CD4-positive, alpha-beta T cell treated with Interleukin-12 subunit alpha and Interleukin-12 subunit beta, for 1 hour (primary cell): ENCODE results near the gene CHAF1A.

Source experiments
- DNase-seq: peaks from one replicate; pipeline ENCODE4 v3.0.0-alpha.2; 2020

CHAF1A gene

DNA sequence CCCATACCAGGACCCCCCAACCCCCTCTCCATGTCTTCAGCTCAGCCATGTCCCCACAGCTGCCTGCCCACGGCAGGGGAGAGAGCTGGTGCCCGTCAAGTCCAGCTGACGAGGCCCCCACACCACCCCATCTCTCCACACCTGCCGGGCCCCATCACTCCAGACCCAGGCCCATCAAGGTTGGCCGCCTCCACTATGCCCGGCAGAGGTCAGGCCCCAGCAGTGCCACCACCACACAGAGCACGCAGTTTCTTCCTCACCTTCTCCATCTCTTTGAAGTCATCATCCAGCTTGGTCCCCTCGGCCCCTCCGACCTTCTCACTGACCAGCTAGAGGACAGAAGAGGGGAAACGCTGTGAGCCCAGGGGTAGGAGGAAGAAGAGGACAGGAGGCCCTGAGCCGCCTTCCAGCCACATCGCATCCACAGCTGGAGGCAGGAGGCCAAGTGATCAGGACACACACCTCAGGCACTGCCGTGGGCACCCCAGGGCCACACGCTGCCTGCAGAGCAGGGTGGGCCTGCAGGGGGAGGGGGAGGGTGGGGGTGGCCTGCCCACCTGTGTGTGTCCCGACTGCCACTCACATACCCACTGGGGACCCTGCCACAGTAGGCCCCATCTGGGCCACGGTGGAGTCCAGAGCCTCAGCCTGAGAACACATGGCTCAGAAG is 35.6 kb upstream of the CHAF1A start:
- DNase-seq = no peak

DNA sequence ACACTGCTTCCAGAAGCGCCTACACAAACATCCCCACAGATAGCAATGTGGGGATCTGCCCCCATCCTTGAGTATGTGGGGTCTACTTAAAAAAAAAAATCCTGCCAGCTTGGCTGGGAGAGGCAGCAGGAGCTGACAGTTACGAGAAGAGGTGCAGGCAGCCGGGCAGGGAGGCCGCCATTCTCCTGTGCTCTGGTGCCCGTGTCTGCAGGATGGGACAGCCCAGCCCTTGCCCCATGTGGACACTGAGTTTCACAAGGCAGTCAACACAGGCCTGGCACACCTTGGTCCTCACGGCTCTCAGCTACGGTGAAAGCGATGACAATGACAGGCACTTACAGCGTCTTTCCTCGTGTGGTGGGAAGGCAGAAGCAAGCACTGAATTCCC is 35.1 kb upstream of the CHAF1A start:
- no peak for DNase-seq

DNA sequence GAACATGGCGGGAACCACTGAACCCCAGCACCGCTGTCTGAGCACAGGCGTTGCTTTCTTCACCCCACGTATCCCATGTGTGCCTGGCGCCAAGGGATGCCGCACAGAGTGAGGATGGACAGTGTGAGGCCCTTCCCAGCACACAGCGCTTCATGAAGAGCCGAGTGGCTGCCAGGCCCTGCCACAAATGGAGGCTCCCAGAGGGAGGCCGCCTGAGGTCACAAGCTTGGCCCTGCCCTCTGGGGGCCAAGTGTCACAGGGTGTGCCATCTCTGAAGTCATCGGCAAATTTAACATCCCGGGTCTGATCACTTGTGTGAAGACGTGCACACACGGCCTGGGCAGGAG is 34.7 kb upstream of the CHAF1A start:
- no peak for DNase-seq

GRCh38 chr19:4368128-4368820 is 34.2 kb upstream of the CHAF1A start:
- no peak for DNase-seq

GRCh38 chr19:4369109-4369887 is 33.1 kb upstream of the CHAF1A start:
- DNase-seq = peak; percentile 83

- DNase-seq = peak; percentile 80
Observed at GRCh38 chr19:4369888-4370260, 32.6 kb upstream of the CHAF1A start.

- DNase-seq = no peak
Observed at GRCh38 chr19:4370418-4371041, 31.9 kb upstream of the CHAF1A start.

GRCh38 chr19:4371247-4372164 is 30.9 kb upstream of the CHAF1A start:
- no peak for DNase-seq

DNA sequence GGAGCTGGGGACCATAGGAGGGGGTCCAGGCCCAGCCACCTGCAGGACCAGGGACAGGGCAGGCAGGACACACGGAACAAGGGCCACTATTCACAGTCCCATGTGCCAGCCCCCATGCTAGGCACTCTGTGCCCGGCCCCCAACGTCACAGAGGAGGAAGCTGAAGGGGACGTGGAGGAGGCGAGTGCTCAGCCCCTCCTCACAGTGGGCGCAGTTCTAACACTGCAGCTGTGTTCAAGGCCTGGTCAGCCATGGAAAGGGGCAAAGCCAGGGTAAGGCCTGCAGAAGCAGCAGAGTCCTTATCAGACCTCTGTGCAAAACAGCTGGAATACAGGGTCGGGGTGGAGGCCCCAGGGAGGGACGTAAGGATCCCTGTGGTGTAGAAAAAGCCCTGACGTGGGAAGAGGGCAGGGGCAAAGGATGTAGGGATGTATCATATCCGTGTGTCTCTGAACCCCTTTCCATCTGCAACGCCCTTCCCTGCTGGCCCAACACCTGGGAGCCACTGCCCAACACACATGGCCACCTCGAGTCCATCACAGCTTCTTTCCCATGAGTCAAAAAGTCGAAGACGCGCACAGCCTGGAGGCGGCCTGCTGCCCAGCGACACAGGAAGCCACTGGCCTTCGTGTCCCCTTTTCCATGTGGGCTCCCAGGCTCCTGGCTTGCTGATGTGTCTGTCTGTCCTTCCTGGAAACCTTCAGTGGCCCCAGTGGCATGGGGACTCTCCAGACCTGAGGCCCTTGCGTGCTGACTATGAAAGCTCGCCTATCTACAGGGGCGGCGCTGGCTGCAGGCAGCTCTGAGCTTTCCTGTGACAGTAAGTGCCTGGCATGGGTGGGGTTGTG is 30.1 kb upstream of the CHAF1A start:
- no peak for DNase-seq

- DNase-seq = no peak
Observed at GRCh38 chr19:4373013-4373367, 29.4 kb upstream of the CHAF1A start.

DNA sequence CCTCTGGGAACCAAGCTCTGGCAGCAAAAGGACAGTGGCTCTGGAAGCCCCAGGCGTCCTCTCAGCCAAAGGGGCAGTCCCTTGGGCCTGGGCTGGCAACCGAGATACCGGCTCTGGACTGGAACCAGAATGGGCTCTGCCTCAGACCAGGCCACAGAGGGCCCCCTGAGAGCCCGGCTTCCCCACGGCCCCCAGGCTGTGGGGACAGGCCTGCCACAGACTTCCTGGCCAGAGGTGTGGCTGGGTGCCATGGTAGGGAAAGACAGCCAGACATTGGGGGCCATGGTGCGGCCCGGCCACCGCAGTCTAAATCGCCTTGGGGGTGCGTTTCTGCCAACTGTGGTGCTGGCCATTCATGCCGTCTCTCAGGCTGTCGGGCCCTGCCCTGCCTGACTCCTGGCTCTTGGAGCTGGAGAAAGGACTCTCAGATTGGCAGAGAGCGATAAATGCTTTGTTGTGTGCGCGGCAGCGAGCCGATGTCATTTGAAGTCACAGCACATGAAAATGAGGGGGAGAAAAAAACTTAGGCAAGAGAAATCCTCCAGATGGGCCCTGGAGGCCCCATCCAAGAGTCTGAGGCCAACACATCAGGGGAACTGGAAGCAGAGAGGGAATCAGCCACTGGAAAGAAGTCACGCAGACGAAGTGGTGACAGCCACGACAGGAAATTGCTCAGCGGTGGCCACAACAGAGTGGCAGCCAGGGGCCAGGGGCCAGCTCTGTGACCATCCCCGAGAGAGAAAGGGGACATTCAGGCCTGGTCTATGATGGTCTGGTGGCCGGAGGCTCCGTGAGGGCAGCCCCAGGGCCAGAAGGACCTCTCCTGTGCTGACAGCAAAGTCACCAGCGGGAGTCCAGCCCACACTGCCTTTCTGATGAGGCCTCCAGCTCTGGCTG is 28.6 kb upstream of the CHAF1A start:
- DNase-seq = no peak

DNA sequence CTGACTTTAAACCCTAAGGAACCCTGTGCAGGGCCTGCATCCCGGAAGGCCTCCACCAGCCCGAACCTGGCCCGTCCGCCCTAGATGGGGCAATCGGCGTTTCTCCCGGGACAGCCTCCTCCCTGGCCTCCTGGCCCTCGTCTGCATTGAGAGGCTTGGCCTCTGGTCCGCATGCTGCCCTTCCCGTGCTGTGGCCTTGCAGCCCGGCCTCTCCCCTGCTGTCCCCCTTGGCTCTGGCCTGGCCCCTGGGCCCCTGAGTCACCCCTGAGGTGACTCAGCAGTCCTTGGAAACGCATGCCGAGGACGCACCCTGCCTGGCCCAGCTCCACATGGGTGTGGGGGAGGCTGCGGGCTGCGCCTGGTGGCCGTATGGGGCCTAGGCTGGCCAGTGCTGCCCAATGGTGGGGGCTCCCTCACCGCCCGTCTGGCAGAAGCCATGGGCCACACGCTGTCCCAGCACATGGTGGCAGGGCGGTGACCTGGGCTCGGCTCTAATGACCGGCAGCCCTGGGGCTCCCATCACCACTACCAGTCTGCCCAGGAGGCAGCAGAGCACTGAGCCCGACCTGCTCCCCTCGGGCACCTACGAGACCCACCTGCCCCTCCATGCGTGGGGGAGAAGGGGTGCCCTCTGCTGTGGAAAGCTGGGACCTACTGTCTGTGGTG is 27.8 kb upstream of the CHAF1A start:
- DNase-seq = no peak

DNA sequence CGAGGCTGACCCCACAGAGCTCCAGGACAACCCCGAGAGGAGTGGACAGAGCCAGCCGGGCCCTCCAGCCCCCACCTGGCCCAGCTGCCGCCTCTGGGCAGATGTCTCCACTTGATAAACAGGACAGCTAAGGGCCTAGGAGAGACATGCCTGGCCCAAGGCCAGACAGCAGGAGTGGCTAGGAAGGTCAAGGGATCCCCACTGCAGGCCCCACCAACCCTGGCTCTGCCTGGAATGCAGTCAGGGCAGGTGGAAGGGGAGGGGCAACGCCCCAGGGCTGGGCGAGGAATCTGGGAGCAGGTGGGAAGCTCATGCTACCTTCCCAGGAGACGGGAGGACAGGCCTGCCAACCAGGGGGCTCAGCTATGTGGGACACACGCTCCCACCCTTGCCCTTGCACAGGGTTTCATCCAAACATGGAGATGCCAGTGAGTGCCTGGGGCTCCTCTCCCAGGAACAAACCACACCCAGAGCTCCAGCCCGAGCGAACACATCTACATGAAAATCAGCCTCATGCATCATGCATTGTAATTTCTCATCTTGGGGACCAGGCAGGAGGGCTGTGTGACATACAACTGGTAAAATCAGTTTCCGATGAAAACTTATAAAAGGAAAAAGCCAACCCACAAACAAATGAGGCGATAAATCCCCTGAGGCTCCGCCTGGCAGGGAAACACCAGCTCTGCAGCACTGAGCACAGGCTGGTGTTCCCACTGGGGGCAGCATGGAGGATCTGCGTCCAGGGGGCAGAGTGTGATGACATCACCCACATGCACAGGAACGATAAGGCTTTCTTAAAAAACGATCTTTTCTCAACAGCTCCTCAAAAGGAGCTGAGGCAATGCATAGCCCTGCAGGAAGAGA is 27.0 kb upstream of the CHAF1A start:
- no peak for DNase-seq

DNA sequence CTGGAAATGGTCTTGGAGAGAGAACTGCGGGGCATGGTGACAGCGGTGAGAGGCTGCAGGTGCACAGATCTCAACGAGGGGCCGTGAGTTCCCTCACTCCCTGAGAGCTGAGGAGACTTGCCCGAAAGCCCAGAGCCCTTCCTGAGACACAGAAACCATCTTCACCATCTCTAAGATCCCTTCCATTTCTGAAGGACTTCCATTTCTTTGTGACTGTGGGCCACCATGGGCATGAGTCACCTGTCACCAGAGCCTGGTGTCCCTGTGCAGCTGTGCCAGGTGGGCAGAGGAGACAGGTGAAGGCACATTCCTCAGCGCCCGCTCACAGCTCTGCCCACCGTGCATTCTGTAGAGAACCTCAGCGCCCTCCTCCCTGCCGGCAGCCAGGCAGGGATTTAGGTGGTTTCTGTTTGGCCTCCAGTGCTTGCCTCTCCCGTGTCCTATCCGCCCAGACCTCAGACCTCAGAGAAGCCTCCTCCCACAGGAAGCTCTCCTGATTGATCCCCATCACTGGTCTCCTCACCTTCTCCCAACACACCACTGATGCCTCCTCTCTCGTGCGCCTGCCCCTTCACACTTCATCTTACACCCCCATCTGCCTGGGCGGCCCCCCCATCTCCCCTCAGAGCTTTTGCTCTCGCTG is 26.3 kb upstream of the CHAF1A start:
- no peak for DNase-seq

DNA sequence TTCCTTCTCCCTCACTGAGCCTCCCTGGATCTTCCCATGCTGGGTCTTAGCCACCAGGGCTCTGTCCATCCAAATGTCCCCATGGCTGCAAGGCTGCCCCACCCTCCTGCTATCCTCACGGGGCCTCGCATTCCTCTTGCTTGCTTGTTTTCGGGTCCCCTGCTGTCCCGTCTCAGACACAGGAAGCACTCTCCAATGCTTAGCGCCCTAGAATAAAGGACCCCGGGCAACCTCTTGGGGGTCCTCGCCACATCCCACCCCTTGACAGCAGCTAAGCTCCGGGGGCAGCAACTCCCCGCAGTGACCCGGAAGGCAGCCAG is 25.8 kb upstream of the CHAF1A start:
- DNase-seq = no peak

- DNase-seq = no peak
Observed at GRCh38 chr19:4376991-4377781, 25.3 kb upstream of the CHAF1A start.

DNA sequence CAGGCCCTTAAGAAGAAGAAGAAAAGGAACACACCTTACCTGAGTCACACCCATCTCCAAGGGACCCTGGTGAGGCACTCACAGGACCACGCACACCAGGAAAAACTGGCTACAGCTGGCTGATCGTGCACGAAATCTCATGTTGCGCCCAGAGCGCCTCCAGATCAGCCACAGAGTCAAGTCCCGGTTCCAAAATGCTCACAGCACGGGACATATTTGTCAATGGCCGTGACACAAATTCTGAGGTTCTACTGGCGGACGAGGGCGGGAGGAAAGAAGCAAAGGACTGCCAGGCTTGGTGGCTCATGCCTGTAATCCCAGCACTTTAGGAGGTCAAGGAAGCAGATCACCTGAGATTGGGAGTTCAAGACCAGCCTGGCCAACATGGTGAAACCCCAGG is 23.6 kb upstream of the CHAF1A start:
- DNase-seq = no peak
